Measurements from ENCODE around the gene ZMIZ2. TPM values are rescaled to one million over a fixed set of nuclear protein-coding genes. Genes with fewer than 3 reads are reported as not detected.

Gene ZMIZ2
- total RNA-seq, 1 donor from 2014 or later = 62.7 TPM

DNA sequence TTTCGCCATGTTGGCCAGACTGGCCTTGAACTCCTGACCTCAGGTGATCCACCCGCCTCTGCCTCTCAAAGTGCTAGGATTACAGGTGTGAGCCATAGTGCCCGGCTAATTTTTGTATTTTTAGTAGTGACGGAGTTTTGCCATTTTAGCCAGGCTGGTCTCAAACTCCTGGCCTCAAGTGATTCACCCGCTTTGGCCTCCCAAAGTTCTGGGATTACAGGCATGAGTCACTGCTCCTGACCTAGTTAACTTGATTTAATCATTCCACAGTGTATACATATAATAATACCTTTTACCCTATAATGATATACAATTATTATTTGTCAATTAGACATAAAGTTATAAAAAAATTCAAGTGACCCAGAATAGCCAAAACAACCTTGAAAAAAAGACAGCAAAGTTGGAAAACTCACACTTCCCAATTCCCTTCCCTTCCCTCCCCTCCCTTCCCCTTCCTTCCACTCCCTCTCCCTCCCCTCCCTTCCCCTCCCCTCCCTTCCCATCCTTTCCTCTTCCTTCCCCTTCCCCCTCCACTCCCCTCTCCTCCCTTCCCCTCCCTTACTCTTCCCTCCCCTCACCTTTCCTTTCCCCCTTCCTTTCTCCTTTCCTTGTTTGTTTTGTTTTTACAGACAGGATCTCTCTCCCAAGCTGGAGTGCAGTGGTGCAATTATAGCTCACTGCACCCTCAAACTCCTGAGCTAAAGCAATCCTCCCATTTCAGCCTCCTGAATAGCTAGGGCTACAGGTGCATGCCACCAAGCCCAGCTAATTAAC is 14.8 kb upstream of the ZMIZ2 start:
- Histone ChIP-seq H3K27ac (replicated peaks) (no peak overlapping the region), H3K9me3 (replicated peaks) (no peaks in the 10 kb centered on the region), H3K4me1 (no peaks in the 10 kb centered on the region), H3K4me3 (no peak overlapping the region), H3K36me3 (no peaks in the 10 kb centered on the region), H3K27me3 (ENCODE audit: low read depth) (no peaks in the 10 kb centered on the region)
- intact Hi-C loops (cut with micrococcal nuclease) = no loop called here
- TF ChIP-seq, protein P1, sequence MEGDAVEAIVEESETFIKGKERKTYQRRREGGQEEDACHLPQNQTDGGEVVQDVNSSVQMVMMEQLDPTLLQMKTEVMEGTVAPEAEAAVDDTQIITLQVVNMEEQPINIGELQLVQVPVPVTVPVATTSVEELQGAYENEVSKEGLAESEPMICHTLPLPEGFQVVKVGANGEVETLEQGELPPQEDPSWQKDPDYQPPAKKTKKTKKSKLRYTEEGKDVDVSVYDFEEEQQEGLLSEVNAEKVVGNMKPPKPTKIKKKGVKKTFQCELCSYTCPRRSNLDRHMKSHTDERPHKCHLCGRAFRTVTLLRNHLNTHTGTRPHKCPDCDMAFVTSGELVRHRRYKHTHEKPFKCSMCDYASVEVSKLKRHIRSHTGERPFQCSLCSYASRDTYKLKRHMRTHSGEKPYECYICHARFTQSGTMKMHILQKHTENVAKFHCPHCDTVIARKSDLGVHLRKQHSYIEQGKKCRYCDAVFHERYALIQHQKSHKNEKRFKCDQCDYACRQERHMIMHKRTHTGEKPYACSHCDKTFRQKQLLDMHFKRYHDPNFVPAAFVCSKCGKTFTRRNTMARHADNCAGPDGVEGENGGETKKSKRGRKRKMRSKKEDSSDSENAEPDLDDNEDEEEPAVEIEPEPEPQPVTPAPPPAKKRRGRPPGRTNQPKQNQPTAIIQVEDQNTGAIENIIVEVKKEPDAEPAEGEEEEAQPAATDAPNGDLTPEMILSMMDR (IDR thresholded peaks at IDR 0.05; ENCODE audit: borderline replicate concordance) = no peak
- DNase-seq = no peak

DNA sequence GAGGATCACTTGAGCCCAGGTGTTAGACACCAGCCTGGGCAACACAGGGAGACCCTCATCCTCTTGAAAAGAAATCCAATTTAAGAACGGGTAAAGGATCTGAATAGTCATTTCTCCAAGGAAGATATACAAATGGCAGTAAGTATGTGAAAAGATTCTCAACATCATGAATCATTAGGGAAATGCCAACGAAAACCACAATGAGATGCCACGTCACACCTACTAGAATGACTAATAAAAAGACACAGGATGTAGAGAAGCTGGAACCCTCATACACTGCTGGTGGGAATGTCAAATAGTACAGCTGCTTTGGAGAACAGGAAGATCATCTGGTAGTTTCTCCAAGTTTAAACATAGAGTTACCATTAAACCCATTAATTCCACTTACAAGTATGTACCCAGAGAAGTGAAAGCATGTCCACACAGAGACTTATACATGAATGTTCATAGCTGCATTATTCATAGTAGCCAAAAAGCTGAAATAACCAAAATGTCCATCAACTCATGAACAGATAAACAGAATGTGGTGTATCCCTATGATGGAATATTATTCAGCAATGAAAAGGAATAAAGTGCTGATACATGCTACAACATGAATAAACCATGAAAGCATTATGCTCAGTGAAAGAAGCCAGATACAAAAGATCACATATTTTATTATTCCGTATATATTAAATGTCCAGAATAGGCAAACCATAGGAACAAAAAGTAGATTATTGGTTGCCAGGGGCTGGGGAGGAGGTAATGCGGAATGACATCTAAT is 13.1 kb upstream of the ZMIZ2 start:
- intact Hi-C loops (cut with micrococcal nuclease) = no loop called here
- H3K9me3 ChIP-seq (replicated peaks) = no peaks in the 10 kb centered on the region
- no peak overlapping the region for H3K4me3 ChIP-seq
- H3K4me1 ChIP-seq = no peaks in the 10 kb centered on the region
- TF ChIP-seq, protein P1 (IDR thresholded peaks at IDR 0.05; ENCODE audit: borderline replicate concordance) = no peak
- no peak overlapping the region for H3K27ac ChIP-seq (replicated peaks)
- no peaks in the 10 kb centered on the region for H3K27me3 ChIP-seq (ENCODE audit: low read depth)
- DNase-seq = no peak
- no peaks in the 10 kb centered on the region for H3K36me3 ChIP-seq

DNA sequence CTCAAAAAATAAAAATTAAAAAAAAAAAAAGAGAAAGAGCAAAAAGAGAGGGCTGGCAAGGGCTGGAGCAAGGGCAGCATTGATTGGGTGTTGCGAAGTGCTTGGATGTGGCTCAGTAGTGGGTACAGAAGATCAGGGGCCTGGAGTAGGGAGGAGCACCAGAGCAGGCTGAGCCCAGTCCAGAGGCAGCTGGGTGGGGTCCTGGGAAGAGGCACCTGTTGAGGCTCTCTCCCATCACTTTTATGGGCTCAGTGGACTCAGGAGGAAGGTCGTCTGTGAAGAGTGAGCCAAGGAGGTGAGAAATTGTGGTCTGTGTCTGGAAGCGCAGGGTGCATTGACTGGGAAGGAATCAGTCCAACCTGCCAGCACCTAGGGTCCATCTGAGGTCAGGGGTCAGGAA is 11.8 kb upstream of the ZMIZ2 start:
- Histone ChIP-seq H3K36me3 (no peaks in the 10 kb centered on the region), H3K9me3 (replicated peaks) (no peaks in the 10 kb centered on the region), H3K4me1 (no peaks in the 10 kb centered on the region), H3K4me3 (no peak overlapping the region), H3K27me3 (ENCODE audit: low read depth) (no peaks in the 10 kb centered on the region), H3K27ac (replicated peaks) (no peak overlapping the region)
- DNase-seq = no peak
- TF ChIP-seq, protein P1 (IDR thresholded peaks at IDR 0.05; ENCODE audit: borderline replicate concordance) = no peak
- intact Hi-C loops (cut with micrococcal nuclease) = no loop called here

DNA sequence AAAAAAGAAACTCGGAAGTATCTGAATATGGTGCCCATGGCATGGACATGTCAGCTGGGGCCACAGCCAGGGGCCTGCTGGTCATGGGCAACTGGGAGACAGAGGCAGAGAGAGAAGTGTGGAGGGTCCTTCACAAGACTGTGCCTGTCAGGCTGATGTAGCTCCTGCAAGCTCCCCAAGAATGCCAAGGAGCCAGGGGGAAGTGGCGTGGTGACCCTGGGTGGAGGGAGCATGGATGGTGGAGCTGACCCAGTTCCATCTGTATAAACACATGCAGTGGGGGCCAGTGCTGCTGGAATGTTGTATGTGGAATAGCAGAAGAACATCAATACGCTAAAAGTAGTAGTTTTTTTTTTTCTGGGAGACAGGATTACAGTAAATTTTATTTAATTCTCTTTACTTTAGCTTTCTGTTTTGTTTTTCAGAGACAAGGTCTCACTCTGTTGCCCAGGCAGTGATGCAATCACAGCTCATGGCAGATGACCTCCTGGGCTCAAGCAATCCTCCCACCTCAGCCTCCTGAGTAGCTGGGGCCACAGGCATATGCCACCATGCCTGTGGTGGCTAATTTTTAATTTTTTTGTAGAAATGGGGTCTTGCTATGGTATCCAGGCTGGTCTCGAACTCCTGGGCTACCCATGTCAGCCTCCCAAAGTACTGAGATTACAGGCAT is 10.5 kb upstream of the ZMIZ2 start:
- TF ChIP-seq, protein P1 (IDR thresholded peaks at IDR 0.05; ENCODE audit: borderline replicate concordance) = no peak

DNA sequence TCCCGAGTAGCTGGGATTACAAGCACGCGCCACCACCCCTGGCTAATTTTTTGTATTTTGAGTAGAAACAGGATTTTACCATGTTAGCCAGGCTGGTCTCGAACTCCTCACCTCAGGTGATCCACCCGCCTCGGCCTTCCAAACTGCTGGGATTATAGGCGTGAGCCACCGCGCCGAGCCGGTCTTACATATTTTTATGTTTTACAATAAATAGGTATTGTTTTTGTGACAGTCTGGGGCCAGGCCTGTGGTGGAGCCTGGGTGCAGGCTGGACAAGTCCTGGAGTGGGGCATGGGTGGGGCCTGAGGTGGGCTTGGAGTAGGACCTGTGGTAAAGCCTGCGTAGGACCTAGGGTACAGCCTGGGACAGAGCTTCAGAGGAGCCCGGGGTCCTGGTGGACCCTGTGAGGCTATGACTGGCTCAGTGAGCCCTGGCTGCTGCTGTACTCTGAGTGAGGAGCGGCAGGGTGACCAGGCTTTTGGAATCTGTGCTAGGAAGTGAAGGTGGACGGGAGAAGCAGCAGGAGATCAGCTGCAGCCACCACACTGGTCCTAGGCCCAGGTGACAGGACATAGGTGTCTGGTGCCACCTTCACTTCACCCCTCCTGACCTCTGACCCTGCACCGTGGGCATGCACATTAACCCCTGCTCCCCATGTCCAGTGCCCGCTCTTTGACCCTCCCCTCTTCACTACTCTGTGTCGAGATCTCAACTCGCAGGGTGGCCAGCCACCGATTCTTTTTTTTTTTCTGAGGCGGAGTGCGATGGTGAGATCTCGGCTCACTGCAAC is 9.6 kb upstream of the ZMIZ2 start:
- H3K27me3 ChIP-seq (ENCODE audit: low read depth) = no peaks in the 10 kb centered on the region
- H3K4me3 ChIP-seq = no peak overlapping the region
- H3K9me3 ChIP-seq (replicated peaks) = no peaks in the 10 kb centered on the region
- H3K36me3 ChIP-seq = no peaks in the 10 kb centered on the region
- no peak overlapping the region for H3K27ac ChIP-seq (replicated peaks)
- no peaks in the 10 kb centered on the region for H3K4me1 ChIP-seq
- intact Hi-C loops (cut with micrococcal nuclease) = no loop called here
- DNase-seq = no peak
- TF ChIP-seq, protein P1 (IDR thresholded peaks at IDR 0.05; ENCODE audit: borderline replicate concordance) = no peak

More for the DNA sequence above, 10.5 kb upstream of the ZMIZ2 start:
- intact Hi-C loops (cut with micrococcal nuclease) = no loop called here
- Histone ChIP-seq H3K4me1 (no peaks in the 10 kb centered on the region), H3K4me3 (no peak overlapping the region), H3K9me3 (replicated peaks) (no peaks in the 10 kb centered on the region), H3K27me3 (ENCODE audit: low read depth) (no peaks in the 10 kb centered on the region), H3K36me3 (no peaks in the 10 kb centered on the region), H3K27ac (replicated peaks) (no peak overlapping the region)
- no peak for DNase-seq
